GM18526 (cell line): ENCODE data around the gene PAX7.

Experiments used
- POLR2A ChIP-seq: IDR thresholded peaks from 3 replicates; pipeline ENCODE4 v1.6.1; 2011; ENCODE audit not compliant: insufficient read length; ENCODE audit errors: extremely low read depth

Gene PAX7

DNA sequence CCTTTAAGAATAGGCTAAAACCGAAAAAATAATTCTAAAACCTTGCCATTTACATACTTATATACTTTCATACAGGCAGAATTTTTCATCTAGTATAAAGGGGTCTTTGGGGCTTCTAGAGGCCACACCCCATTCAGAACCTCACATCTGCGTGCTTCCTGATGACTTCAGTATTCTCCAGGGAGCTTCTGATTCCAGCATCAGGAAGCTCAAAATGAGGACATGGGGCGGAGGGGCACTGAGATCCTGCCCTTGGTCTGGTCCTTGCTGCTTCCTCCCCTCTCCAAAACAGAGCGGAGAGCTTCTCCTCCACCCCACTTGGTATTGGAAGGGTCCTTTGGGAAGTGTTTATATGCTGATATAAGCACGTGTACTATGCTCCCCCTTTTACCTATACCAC is 13.8 kb downstream of the PAX7 start:
- no peak for TF ChIP-seq POLR2A

DNA sequence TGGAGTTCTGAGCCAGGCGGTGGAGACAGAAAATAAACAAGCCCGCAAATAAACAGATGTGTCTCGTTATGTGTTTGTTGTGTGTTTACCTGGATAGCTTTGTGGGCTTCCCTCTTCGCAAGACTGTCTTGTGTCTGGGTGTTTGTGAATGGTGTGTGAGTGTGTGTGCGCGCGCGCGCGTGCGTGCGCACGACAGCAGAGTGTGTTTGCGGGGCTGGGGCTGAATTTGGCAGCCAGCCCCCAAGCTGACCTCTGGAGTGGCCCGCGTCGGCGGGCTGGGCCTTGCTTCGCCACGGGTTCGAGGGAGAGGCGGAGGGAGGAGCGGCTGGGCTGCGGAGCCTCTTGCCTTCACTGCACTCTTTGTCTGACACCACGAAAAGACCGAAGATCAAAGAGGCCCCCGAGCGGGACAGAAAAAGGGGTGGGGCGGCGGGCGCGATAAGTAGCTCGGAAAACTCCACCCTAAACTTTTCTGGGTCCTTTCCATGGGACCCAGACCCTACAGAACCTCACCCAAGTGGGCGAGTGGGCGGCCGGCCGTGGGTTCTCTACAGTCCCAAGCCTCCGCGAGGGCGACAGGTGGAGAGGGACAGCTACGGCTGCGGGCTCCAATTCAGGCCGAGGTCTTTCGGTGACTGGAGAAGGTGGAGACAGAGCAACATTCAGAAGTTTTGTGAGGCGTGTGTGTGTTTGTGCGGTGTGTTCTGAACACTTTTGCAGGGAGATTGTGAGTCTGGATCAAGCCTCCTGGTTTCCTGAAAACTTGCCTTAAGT is 14.5 kb downstream of the PAX7 start:
- no peak for TF ChIP-seq POLR2A

DNA sequence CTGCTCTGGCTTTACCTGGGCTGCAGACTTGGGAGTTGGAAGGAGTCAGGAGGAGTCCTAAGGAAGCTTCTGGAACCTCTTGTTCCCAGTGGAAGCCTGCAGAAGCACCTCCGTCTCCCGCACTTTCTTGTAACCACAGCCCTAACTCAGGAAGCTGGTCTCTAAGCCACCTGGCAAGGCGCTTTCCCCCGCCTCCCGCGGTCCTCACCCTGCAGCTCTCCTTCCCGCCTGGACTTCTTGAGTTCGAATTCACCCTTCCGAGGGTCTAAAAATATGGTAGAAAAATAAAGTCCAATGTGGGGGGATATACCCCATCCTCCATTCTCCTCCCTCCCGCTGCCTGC is 15.1 kb downstream of the PAX7 start:
- no peak for TF ChIP-seq POLR2A

- no peak for TF ChIP-seq POLR2A
These were observed 15.6 kb downstream of the PAX7 start for GRCh38 chr1:18646091-18646785.

- TF ChIP-seq POLR2A: no peak
These were observed 16.3 kb downstream of the PAX7 start for GRCh38 chr1:18646786-18647410.

GRCh38 chr1:18647681-18648214 is 17.1 kb downstream of the PAX7 start:
- no peak for TF ChIP-seq POLR2A

DNA sequence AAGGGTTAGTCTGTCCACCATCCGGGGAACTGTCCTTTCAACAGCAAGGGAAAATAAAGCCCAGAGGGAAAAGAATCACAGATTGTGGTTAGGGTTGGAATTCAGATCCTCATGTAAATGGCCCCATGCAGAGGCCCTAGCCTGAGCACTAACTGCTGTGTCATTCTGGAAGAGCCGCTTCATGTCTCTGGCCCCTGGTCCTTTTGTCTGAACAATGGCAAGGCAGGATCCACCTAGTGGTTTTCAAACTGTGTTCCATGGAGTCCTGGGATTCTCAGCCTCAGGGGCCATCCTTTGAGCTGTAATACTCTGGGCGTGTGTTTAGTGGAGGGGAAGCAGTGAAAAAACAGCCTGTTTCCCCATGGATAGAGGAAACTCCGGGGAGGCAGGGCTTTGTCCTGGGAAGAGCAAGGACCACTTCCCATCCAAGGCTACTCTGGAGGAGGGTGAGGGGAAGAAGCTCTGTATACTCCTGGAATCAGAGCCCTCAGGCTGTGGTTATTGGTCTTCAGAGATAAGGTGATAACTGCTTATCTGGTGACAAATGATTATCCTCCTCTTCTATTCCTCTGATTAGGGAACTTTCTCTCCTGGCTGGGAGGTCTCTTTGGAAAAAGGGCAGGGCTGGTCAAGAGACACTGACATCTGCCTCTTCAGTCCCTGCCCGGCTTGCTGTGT is 19.2 kb downstream of the PAX7 start:
- no peak for TF ChIP-seq POLR2A

- TF ChIP-seq POLR2A: no peak
These were observed 21.1 kb downstream of the PAX7 start for GRCh38 chr1:18651713-18652112.

DNA sequence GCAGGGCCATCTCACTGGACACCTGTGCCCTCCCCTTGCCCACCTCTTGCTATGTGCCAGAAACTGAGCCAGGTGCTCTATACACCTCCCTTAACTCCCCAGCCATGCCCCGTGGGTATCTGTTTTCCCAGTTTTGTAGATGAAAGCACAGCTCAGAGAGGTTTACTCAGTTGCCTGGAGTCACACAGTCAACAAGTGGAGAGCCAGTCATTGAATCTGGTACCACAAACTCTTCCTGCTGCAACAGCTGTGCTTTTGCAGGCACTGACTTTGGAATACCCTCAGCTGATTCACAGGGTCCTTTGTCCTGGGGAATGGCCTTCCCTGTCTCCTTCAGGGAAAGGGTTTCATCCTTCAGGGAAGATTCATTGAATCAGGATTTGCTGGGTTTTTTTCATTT is 22.1 kb downstream of the PAX7 start:
- no peak for TF ChIP-seq POLR2A

DNA sequence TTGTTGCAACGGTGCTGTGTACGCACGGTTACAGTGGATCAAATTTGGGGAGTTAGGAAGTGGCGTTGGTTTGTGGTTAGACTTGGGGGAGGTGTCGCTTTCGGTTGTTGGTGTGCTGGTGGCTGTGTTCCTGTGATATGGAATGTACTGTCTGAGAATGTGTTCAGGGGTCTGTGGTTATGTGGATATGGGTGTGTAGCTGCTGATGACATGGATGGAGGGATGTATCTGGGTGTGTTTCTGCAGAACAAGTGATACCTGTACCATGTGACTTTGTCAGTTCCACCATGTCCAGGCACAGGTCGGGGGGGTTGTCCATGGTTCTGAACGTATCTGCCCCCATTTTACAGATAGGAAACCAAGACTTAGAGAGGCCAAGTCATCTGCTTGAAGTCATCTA is 22.7 kb downstream of the PAX7 start:
- no peak for TF ChIP-seq POLR2A

- no peak for TF ChIP-seq POLR2A
These were observed 23.3 kb downstream of the PAX7 start for GRCh38 chr1:18653916-18654315.

DNA sequence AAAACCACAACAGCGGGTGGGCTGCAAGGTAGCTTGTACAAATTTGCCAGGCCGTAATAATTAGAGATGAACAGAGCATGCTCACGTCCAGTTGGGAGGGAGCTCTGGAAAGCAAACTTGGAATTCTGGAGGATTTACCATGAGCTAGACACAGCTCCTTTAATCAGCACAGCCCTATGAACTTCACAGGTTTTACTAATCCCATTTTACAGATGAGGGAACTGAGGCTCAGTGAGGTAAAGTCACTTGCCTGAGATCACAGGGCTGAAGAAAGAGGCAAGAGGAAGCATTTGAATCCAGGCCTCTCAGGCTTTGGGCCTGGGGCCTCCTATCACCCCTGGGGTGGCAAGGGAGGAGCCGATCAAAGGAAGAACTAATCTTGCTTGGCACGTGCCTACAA is 24.0 kb downstream of the PAX7 start:
- TF ChIP-seq POLR2A: no peak

DNA sequence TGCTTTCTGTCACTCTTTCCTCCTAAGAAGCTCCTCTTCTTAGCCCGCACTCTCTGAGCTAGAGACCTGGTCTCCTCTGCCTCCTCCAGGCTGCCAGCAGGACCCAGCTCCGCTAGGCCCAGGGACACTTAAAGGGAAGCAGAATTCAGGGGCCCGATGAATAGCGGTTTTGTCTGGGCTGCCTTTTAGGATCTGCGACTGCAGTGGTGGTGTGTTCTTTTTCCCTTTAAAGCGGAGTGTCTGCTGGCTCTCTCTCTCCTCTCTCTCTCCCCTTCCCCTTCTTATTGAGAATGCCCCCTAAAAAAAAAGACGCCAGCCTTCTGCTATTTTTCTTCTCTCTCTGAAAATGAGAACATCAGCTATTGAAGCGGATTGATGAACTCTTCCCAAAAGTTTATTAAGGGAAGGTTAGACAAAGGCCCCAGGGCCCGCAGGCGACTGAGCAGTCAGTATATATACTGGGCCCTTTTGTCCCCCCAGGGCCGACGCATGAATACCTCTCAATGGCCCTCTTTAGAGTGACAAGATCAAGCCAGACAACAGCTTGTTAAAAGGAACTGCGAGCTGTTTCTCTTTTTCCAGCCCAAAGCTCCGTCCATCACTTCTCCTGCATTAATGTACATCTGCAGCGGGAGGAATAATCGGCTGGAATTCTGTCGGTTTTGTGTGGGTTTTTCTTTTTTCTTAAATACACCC is 27.0 kb downstream of the PAX7 start:
- no peak for TF ChIP-seq POLR2A

GRCh38 chr1:18658831-18659230 is 28.2 kb downstream of the PAX7 start:
- no peak for TF ChIP-seq POLR2A
